ENCODE measurements around the gene TRNAU1AP.

DNA sequence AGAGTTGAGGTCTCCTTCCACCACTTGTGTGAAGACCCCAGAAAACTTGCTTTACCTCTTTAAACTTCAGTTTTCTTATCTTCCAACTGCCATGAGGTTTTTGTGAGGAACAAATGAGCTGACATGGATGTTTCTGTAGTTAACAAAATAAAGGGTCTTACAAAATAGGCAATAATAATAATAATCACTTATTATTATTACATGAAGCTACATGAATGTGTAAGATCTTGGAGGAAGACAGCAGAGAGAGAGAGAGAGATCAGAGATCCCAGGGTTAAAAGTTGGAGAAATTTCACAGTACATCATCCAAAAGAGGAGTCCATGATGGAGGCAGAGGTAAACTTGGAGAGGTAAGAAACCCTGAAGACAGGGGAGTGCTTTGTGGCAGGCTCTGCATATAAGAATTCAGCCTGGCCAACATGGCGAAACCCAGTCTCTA, 36.3 kb upstream of the TRNAU1AP start:
- TF ChIP-seq BHLHE40 (IDR thresholded peaks at IDR 0.05; ENCODE audit: borderline replicate concordance) (no peak), ARNT (IDR thresholded peaks at IDR 0.05) (no peak), ZNF384 (IDR thresholded peaks at IDR 0.05) (no peak), FOXA1 (IDR thresholded peaks at IDR 0.05) (no peak), ELF4 (IDR thresholded peaks at IDR 0.05) (no peak)
